Endothelial cell of umbilical vein (primary cell): ENCODE measurements around the gene PSAT1. TPM values are rescaled to one million over a fixed set of nuclear protein-coding genes. Genes with fewer than 3 reads are reported as not detected.

Experiments
- BruUV-seq: library from RNA; stranded (reverse); fragments of 400-500 nt; replicated peaks from 2 replicates; lab custom pipeline; 2021; lab: Mats Ljungman, UMichigan
- CTCF ChIA-PET: fragments of 300-600, 350-600 bp; sonication (Branson Sonifier 250); formaldehyde crosslinking; loops from one replicate; lab custom pipeline; 2021; ENCODE audit warnings: antibody characterized with exemption, inconsistent platforms; lab: Charles Lee
- POLR2A ChIA-PET: fragments of 300-600, 350-600 bp; sonication (Branson Sonifier 250); formaldehyde crosslinking; loops from one replicate; lab custom pipeline; 2021; ENCODE audit warnings: antibody characterized with exemption, inconsistent platforms; lab: Charles Lee
- DNase-seq: peaks from one replicate; pipeline ENCODE4 v3.0.0-alpha.2; 2011; ENCODE audit warnings: low read depth, low spot score
- FAIRE-seq: peaks from 2 replicates; lab custom pipeline; 2011; peaks lifted over from hg19 to GRCh38; lab: Jason Lieb, UNC
- H2AFZ ChIP-seq: 2 replicates; pipeline ENCODE4 v1.6.0; 2012; ENCODE audit warnings: low read depth, low read length, control low read depth, inconsistent platforms
- H3K27ac ChIP-seq: 2 replicates; pipeline ENCODE4 v1.5.1; 2011; ENCODE audit warnings: low read depth, mild to moderate bottlenecking, control low read depth, low read length, moderate library complexity; ENCODE audit not compliant: insufficient read depth
- H3K27me3 ChIP-seq, 2 experiments: 2 replicates each; pipeline versions ENCODE4 v1.6.0 to v1.6.1; 2011; ENCODE audit warnings: low read length in 2 of 2, mixed read lengths in 1 of 2; ENCODE audit not compliant: control insufficient read depth in 2 of 2, insufficient read depth in 2 of 2
- H3K36me3 ChIP-seq, 2 experiments: 2 replicates in 1 of 2; 3 replicates in 1 of 2; pipeline ENCODE4 v1.5.1; 2011; ENCODE audit warnings: low read length in 2 of 2, mild to moderate bottlenecking in 1 of 2, moderate library complexity in 1 of 2; ENCODE audit not compliant: control insufficient read depth in 2 of 2, insufficient read depth in 2 of 2; ENCODE audit errors: extremely low read depth in 1 of 2
- H3K4me1 ChIP-seq: 3 replicates; pipeline ENCODE4 v1.5.1; 2011; ENCODE audit warnings: mild to moderate bottlenecking, low read length; ENCODE audit not compliant: control insufficient read depth, insufficient read depth; ENCODE audit errors: extremely low read depth
- H3K4me2 ChIP-seq: 2 replicates; pipeline ENCODE4 v1.6.1; 2011; ENCODE audit warnings: low read length, control low read depth, mixed read lengths; ENCODE audit not compliant: insufficient read depth
- H3K4me3 ChIP-seq, 3 experiments: fragments of 200-600 bp in 1 of 3; sonication (generic), shearing (Covaris generic) in 1 of 3; replicated peaks in 1 of 3; 2 replicates each; pipeline ENCODE4 v1.5.1; 2011 to 2016; ENCODE audit warnings: control low read depth in 3 of 3, low read length in 3 of 3, mild to moderate bottlenecking in 2 of 3, inconsistent platforms in 1 of 3, low read depth in 1 of 3, moderate library complexity in 1 of 3; ENCODE audit not compliant: insufficient read depth in 1 of 3
- H3K79me2 ChIP-seq: 2 replicates; pipeline ENCODE4 v1.6.0; 2012; ENCODE audit warnings: low read length, inconsistent platforms; ENCODE audit not compliant: control insufficient read depth, insufficient read depth
- H3K9ac ChIP-seq: replicated peaks from 2 replicates; pipeline ENCODE3; 2011; ENCODE audit warnings: low read length, control low read depth; ENCODE audit not compliant: insufficient read depth; ENCODE audit errors: extremely low read depth
- H3K9me1 ChIP-seq: replicated peaks from 3 replicates; pipeline ENCODE4 v1.6.0; 2011; ENCODE audit warnings: mild to moderate bottlenecking, low read length; ENCODE audit not compliant: control insufficient read depth, insufficient read depth; ENCODE audit errors: extremely low read depth
- H3K9me3 ChIP-seq: replicated peaks from 2 replicates; pipeline ENCODE4 v1.5.1; 2012; ENCODE audit warnings: low read length, inconsistent platforms; ENCODE audit not compliant: control insufficient read depth, insufficient read depth
- H4K20me1 ChIP-seq: replicated peaks from 2 replicates; pipeline ENCODE3; 2011; ENCODE audit warnings: mild to moderate bottlenecking, low read length; ENCODE audit not compliant: control insufficient read depth, insufficient read depth; ENCODE audit errors: extremely low read depth
- CTCF ChIP-seq, 2 donors: IDR thresholded peaks; 1 replicate in 1 of 2; 2 replicates in 1 of 2; pipeline ENCODE4 v1.5.1; 2011; ENCODE audit warnings: low read length in 2 of 2, mild to moderate bottlenecking in 2 of 2, moderate library complexity in 2 of 2, control low read depth in 1 of 2, inconsistent platforms in 1 of 2, low read depth in 1 of 2; ENCODE audit not compliant: insufficient read depth in 1 of 2; ENCODE audit errors: extremely low read depth in 1 of 2
- EZH2 ChIP-seq: IDR thresholded peaks from 2 replicates; pipeline ENCODE4 v1.6.1; 2012; ENCODE audit warnings: borderline replicate concordance, low read depth, mild to moderate bottlenecking, moderate library complexity, low read length, inconsistent platforms; ENCODE audit not compliant: severe bottlenecking
- FOS ChIP-seq: IDR thresholded peaks from 2 replicates; pipeline ENCODE4 v1.6.1; 2011; ENCODE audit warnings: mild to moderate bottlenecking, low read length, moderate library complexity, borderline replicate concordance; ENCODE audit not compliant: insufficient read depth
- GATA2 ChIP-seq: IDR thresholded peaks from 2 replicates; pipeline ENCODE4 v1.7.0; 2011; ENCODE audit warnings: low read depth, mild to moderate bottlenecking, moderate library complexity, mixed read lengths, low read length; ENCODE audit not compliant: insufficient read length, insufficient read depth
- JUN ChIP-seq: IDR thresholded peaks from 2 replicates; pipeline ENCODE4 v1.6.1; 2011; ENCODE audit warnings: borderline replicate concordance, low read depth; ENCODE audit not compliant: insufficient read length, insufficient read depth
- MAX ChIP-seq: IDR thresholded peaks from 2 replicates; pipeline ENCODE4 v1.6.1; 2011; ENCODE audit not compliant: insufficient read depth, insufficient read length
- MYC ChIP-seq: IDR thresholded peaks from one replicate; pipeline ENCODE4 v1.6.1; 2011; ENCODE audit warnings: mild to moderate bottlenecking, low read depth, low read length
- POLR2A ChIP-seq: IDR thresholded peaks from 2 replicates; pipeline ENCODE4 v1.6.1; 2012; ENCODE audit warnings: low read depth, mild to moderate bottlenecking, control low read depth, low read length
- POLR2AphosphoS5 ChIP-seq: IDR thresholded peaks from 2 replicates; pipeline ENCODE4 v1.6.1; 2012; ENCODE audit warnings: low read depth, mild to moderate bottlenecking, control low read depth, low read length, moderate library complexity; ENCODE audit not compliant: insufficient read depth
- dilution Hi-C: fragments of 300-500 bp; cut with MboI; formaldehyde crosslinking; loops from one replicate; pipeline ENCODE4 v1.15.0; 2019; ENCODE audit warnings: low sequenced_read_pairs; ENCODE audit not compliant: extremely low pct_ligation_motif_present
- intact Hi-C: fragments of 100-400 bp; cut with micrococcal nuclease; formaldehyde crosslinking; loops from one replicate; pipeline ENCODE4 v1.10.0; 2022
- polyA plus RNA-seq, 4 experiments: library from polyadenylated mRNA; depleted of rRNA in 3 of 4; stranded (reverse) in 3 of 4; unstranded in 1 of 4; fragments of >200 nt; gene quantifications; 2 replicates each; pipeline versions ENCODE4 v1.2.1 to v1.2.3, GENCODE V29; 2011 to 2012; ENCODE audit warnings: missing spikeins in 1 of 4
- total RNA-seq: library from RNA; stranded (reverse); gene quantifications from 2 replicates; pipeline ENCODE4 v1.2.3, GENCODE V29; 2021

The PSAT1 gene
- total and polyA plus RNA-seq, 2 donors (not counting 3 experiments of a cell fraction or from before 2014, with no cell fraction given): 19.1 to 47.3 TPM

DNA sequence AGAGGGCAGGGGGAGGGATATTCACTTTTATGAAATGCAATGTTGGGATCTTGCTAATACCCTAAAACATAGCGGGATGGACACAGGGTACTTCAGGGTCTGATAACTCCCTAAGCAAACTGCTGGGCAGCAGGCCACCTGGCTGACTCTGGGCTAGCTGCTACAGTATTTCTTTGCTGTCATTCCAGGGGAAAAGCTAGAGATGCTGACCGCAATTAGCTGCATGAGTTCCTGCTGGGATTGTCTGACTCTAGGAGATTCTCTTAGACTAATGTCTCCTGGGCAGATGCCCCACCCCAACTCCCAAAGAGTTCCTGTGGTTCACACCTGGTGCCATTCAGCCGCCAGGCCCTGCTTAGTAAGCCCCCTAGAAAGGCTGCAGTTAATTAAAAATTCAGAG is 69.9 kb downstream of the PSAT1 start:
- H3K9me1 ChIP-seq: no peaks in the 10 kb centered on the region
- H3K4me2 ChIP-seq: no peak overlapping the region
- no peak overlapping the region for H3K9ac ChIP-seq
- no peak for TF ChIP-seq MAX
- no peak for TF ChIP-seq JUN
- no peak for TF ChIP-seq CTCF (IDR thresholded peaks at IDR 0.05; ENCODE audit: extremely low read depth in 1 of 2, insufficient read depth in 1 of 2, low read depth in 1 of 2, low read length in 2 of 2)
- no peak for TF ChIP-seq POLR2A
- no peak for TF ChIP-seq GATA2
- TF ChIP-seq FOS: no peak
- TF ChIP-seq POLR2AphosphoS5: no peak
- no peak for TF ChIP-seq EZH2
- TF ChIP-seq MYC: no peak
- H2AFZ ChIP-seq: no peak overlapping the region
- dilution Hi-C loops: no loop called here
- DNase-seq (no peak), FAIRE-seq (no peak)
- H3K79me2 ChIP-seq: no peaks in the 10 kb centered on the region
- no peak overlapping the region for H3K4me3 ChIP-seq
- CTCF ChIA-PET: interaction anchor here (0.7 to 2.8 kb wide), 10 partner anchors 9 to 389 kb away, joined by 3 to 13 read pairs (median 4); no protein-coding TSS in a partner anchor
- H3K4me1 ChIP-seq: peaks cover 2% of the 10 kb centered on the region
- no TSS peak for BruUV-seq
- H3K27me3 ChIP-seq: peaks cover 10 to 11% of the 10 kb centered on the region in 2 experiments
- no peaks in the 10 kb centered on the region for H3K9me3 ChIP-seq
- intact Hi-C loops: loop anchor here (1.0 to 5.0 kb wide), 2 partner anchors 235 to 390 kb away; no protein-coding TSS in a partner anchor
- no peaks in the 10 kb centered on the region for H4K20me1 ChIP-seq
- H3K27ac ChIP-seq: no peak overlapping the region
- POLR2A ChIA-PET: no interaction called here
- H3K36me3 ChIP-seq: no peaks in the 10 kb centered on the region
